CD4-positive, alpha-beta T cell (primary cell): ENCODE data around the gene LZTFL1. TPM values are rescaled to one million over a fixed set of nuclear protein-coding genes. Genes with fewer than 3 reads are reported as not detected.

ENCODE experiments used
- ATAC-seq: fragments of 200-7000 bp; cut with Tn5 transposase; one replicate; pipeline ENCODE4 v1.10.0; 2022; ENCODE audit warnings: mild to moderate bottlenecking; ENCODE audit not compliant: poor library complexity
- CTCF ChIA-PET: fragments of 350-600 bp; sonication (Branson Sonifier 250); formaldehyde crosslinking; loops from one replicate; lab custom pipeline; 2021; ENCODE audit warnings: antibody characterized with exemption, inconsistent platforms; lab: Charles Lee
- POLR2A ChIA-PET: fragments of 350-600 bp; sonication (Branson Sonifier 250); formaldehyde crosslinking; loops from one replicate; lab custom pipeline; 2021; ENCODE audit warnings: antibody characterized with exemption, inconsistent platforms; lab: Charles Lee
- DNase-seq, 14 experiments: peaks; one replicate each; pipeline ENCODE4 v3.0.0-alpha.2; 2013 to 2020; ENCODE audit warnings: mixed read lengths in 2 of 14
- H3K27ac ChIP-seq, 2 donors: one replicate each; pipeline versions ENCODE4 v1.5.1 to v1.7.0; 2013; ENCODE audit warnings: low read length in 2 of 2, low read depth in 1 of 2, mild to moderate bottlenecking in 1 of 2
- H3K27me3 ChIP-seq, 2 experiments: 1 replicate in 1 of 2; 2 replicates in 1 of 2; pipeline versions ENCODE4 v1.6.1 to v1.7.0; 2013; ENCODE audit warnings: low read length in 2 of 2, control low read depth in 1 of 2, mild to moderate bottlenecking in 1 of 2, moderate library complexity in 1 of 2; ENCODE audit not compliant: insufficient read depth in 2 of 2, control insufficient read depth in 1 of 2
- H3K36me3 ChIP-seq: one replicate; pipeline ENCODE4 v1.6.1; 2013; ENCODE audit warnings: low read length, control low read depth; ENCODE audit not compliant: insufficient read depth
- H3K4me1 ChIP-seq: one replicate; pipeline ENCODE4 v1.6.1; 2013; ENCODE audit warnings: low read length, control low read depth; ENCODE audit not compliant: insufficient read depth
- H3K4me3 ChIP-seq: one replicate; pipeline ENCODE4 v1.5.1; 2013; ENCODE audit warnings: mild to moderate bottlenecking, low read length, moderate library complexity
- H3K9me3 ChIP-seq, 2 experiments: 1 replicate in 1 of 2; 2 replicates in 1 of 2; pipeline versions ENCODE4 v1.6.1 to v1.7.0; 2013; ENCODE audit warnings: low read length in 2 of 2, mild to moderate bottlenecking in 2 of 2, control low read depth in 1 of 2, moderate library complexity in 1 of 2; ENCODE audit not compliant: control insufficient read depth in 1 of 2, insufficient read depth in 1 of 2
- H3K27ac Mint-ChIP-seq: one replicate; pipeline ENCODE4 v1.8.0; 2020; ENCODE audit warnings: mixed read lengths
- H3K27me3 Mint-ChIP-seq: one replicate; pipeline ENCODE4 v1.8.0; 2021; ENCODE audit warnings: mixed read lengths
- H3K36me3 Mint-ChIP-seq: one replicate; pipeline ENCODE4 v1.8.0; 2021; ENCODE audit warnings: low read depth, mixed read lengths
- H3K4me1 Mint-ChIP-seq: one replicate; pipeline ENCODE4 v1.8.0; 2021; ENCODE audit warnings: low read depth, mixed read lengths
- H3K4me3 Mint-ChIP-seq: one replicate; pipeline ENCODE4 v1.8.0; 2020; ENCODE audit warnings: mild to moderate bottlenecking, mixed read lengths
- H3K9me3 Mint-ChIP-seq: one replicate; pipeline ENCODE4 v1.8.0; 2020; ENCODE audit warnings: mixed read lengths
- intact Hi-C, 2 experiments: fragments of 100-400 bp; cut with DNase I in 1 of 2; cut with micrococcal nuclease in 1 of 2; formaldehyde crosslinking; loops; one replicate each; pipeline versions ENCODE4 v1.15.1 to v1.9.0; 2023 to 2025; cut with DNase I, micrococcal nuclease
- total RNA-seq, 174 experiments: library from RNA in 2 of 174; stranded (reverse) in 2 of 174; gene quantifications; one replicate each; pipeline ENCODE4 v1.2.3 and lab custom pipeline; 2021 to 2026
- TF ChIP-seq, protein P1 (sequence below): fragments of 200-600 bp; IDR thresholded peaks from one replicate; pipeline ENCODE4 v1.8.0; 2022; ENCODE audit warnings: antibody characterized with exemption, mild to moderate bottlenecking

The LZTFL1 gene
- total RNA-seq, 2 experiments from 2014 or later = 9.6 to 10.0 TPM

- H3K4me1 Mint-ChIP-seq = peaks cover 54% of the 10 kb centered on the region
- CTCF ChIA-PET = interaction anchor here (1.3 kb wide), 1 partner anchor 139 kb away, joined by 3 read pairs; no protein-coding TSS in a partner anchor
- no peak for ATAC-seq
Observed at GRCh38 chr3:45873036-45873435, 31.1 kb upstream of the LZTFL1 start.

GRCh38 chr3:45872569-45872968, 30.6 kb upstream of the LZTFL1 start:
- POLR2A ChIA-PET = no interaction called here
- no peaks in the 10 kb centered on the region for H3K27me3 ChIP-seq
- ATAC-seq = no peak
- intact Hi-C loops = loop anchor here in 1 of 2 experiments (5.0 kb wide), 1 partner anchor 45 kb away; no protein-coding TSS in a partner anchor
- no peaks in the 10 kb centered on the region for H3K9me3 ChIP-seq
- no peak overlapping the region for H3K27ac ChIP-seq
- DNase-seq = no peak
- no peak overlapping the region for H3K4me3 ChIP-seq
- H3K4me1 ChIP-seq = peaks cover 32% of the 10 kb centered on the region
- peaks cover 4% of the 10 kb centered on the region for H3K9me3 Mint-ChIP-seq
- no peaks in the 10 kb centered on the region for H3K36me3 Mint-ChIP-seq
- CTCF ChIA-PET = interaction anchor here (1.3 kb wide), 1 partner anchor 138 kb away, joined by 3 read pairs; no protein-coding TSS in a partner anchor
- no peaks in the 10 kb centered on the region for H3K27me3 Mint-ChIP-seq
- TF ChIP-seq, protein P1, sequence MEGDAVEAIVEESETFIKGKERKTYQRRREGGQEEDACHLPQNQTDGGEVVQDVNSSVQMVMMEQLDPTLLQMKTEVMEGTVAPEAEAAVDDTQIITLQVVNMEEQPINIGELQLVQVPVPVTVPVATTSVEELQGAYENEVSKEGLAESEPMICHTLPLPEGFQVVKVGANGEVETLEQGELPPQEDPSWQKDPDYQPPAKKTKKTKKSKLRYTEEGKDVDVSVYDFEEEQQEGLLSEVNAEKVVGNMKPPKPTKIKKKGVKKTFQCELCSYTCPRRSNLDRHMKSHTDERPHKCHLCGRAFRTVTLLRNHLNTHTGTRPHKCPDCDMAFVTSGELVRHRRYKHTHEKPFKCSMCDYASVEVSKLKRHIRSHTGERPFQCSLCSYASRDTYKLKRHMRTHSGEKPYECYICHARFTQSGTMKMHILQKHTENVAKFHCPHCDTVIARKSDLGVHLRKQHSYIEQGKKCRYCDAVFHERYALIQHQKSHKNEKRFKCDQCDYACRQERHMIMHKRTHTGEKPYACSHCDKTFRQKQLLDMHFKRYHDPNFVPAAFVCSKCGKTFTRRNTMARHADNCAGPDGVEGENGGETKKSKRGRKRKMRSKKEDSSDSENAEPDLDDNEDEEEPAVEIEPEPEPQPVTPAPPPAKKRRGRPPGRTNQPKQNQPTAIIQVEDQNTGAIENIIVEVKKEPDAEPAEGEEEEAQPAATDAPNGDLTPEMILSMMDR = no peak
- H3K4me1 Mint-ChIP-seq = peaks cover 55% of the 10 kb centered on the region
- no peaks in the 10 kb centered on the region for H3K36me3 ChIP-seq
- no peak overlapping the region for H3K27ac Mint-ChIP-seq
- no peak overlapping the region for H3K4me3 Mint-ChIP-seq

More at GRCh38 chr3:45873036-45873435, 31.1 kb upstream of the LZTFL1 start:
- no peak for DNase-seq
- Mint-ChIP-seq H3K27me3 (no peaks in the 10 kb centered on the region), H3K36me3 (no peaks in the 10 kb centered on the region), H3K4me3 (no peak overlapping the region), H3K9me3 (peaks cover 4% of the 10 kb centered on the region), H3K27ac (no peak overlapping the region)
- H3K4me3 ChIP-seq = no peak overlapping the region
- TF ChIP-seq, protein P1 = no peak
- H3K27me3 ChIP-seq = no peaks in the 10 kb centered on the region
- H3K9me3 ChIP-seq = no peaks in the 10 kb centered on the region
- H3K27ac ChIP-seq = no peak overlapping the region
- H3K36me3 ChIP-seq = no peaks in the 10 kb centered on the region
- intact Hi-C loops = loop anchor here in 1 of 2 experiments (5.0 kb wide), 1 partner anchor 44 kb away; no protein-coding TSS in a partner anchor
- POLR2A ChIA-PET = no interaction called here
- peaks cover 32% of the 10 kb centered on the region for H3K4me1 ChIP-seq

GRCh38 chr3:45871780-45872179, 29.9 kb upstream of the LZTFL1 start:
- Mint-ChIP-seq H3K4me1 (peaks cover 60% of the 10 kb centered on the region), H3K27ac (no peak overlapping the region)
- DNase-seq = no peak

More at GRCh38 chr3:45871780-45872179, 29.9 kb upstream of the LZTFL1 start:
- ATAC-seq = no peak
- no peaks in the 10 kb centered on the region for H3K9me3 ChIP-seq
- TF ChIP-seq, protein P1 = no peak
- H3K4me1 ChIP-seq = peaks cover 32% of the 10 kb centered on the region
- CTCF ChIA-PET = no interaction called here
- intact Hi-C loops = loop anchor here (2.0 to 5.0 kb wide), 2 partner anchors 29 to 46 kb away; partner anchors contain the start of gene LZTFL1 (in 1 of the 2)
- no peaks in the 10 kb centered on the region for H3K36me3 ChIP-seq
- peaks cover 0 to 3% of the 10 kb centered on the region in 2 experiments for H3K27me3 ChIP-seq
- POLR2A ChIA-PET = no interaction called here
- H3K4me3 Mint-ChIP-seq = no peak overlapping the region
- no peak overlapping the region for H3K4me3 ChIP-seq
- H3K27ac ChIP-seq = no peak overlapping the region
- H3K9me3 Mint-ChIP-seq = peaks cover 4% of the 10 kb centered on the region
- no peaks in the 10 kb centered on the region for H3K27me3 Mint-ChIP-seq
- H3K36me3 Mint-ChIP-seq = no peaks in the 10 kb centered on the region
